Esophagus muscularis mucosa (tissue), 4 donors: ENCODE measurements around the gene DUSP7.

Experiments
- CTCF ChIP-seq, 3 experiments: fragments of 200-600 bp in 2 of 3; fragments of 450-650 bp in 1 of 3; sonication (generic) in 2 of 3; IDR thresholded peaks; one replicate each; pipeline ENCODE4 v1.5.1; 2017 to 2019; ENCODE audit warnings: antibody characterized with exemption in 3 of 3, mild to moderate bottlenecking in 2 of 3, moderate library complexity in 1 of 3
- EP300 ChIP-seq: sonication (generic); formaldehyde crosslinking; IDR thresholded peaks from one replicate; pipeline ENCODE4 v1.6.1; 2017; ENCODE audit warnings: antibody characterized with exemption
- POLR2A ChIP-seq: fragments of 450-650 bp; IDR thresholded peaks from one replicate; pipeline ENCODE4 v1.6.1; 2017; ENCODE audit warnings: antibody characterized with exemption, moderate library complexity, mild to moderate bottlenecking, low read depth

- TF ChIP-seq EP300: no peak
- TF ChIP-seq CTCF (IDR thresholded peaks at IDR 0.05): no peak
- no peak for TF ChIP-seq POLR2A
These were observed 3.4 kb upstream of the DUSP7 start for GRCh38 chr3:52059781-52060180.
